Trophoblast cell (in vitro differentiated cells and primary cell): ENCODE measurements around the gene MGMT.

ENCODE experiments used
- DNase-seq, 2 donors: peaks; one replicate each; pipeline ENCODE4 v3.0.0-alpha.2; 2016
- H2AFZ ChIP-seq: 2 replicates; pipeline ENCODE4 v1.6.1; 2013; ENCODE audit warnings: low read length, moderate library complexity, mild to moderate bottlenecking; ENCODE audit not compliant: insufficient read depth, poor library complexity
- H2AK5ac ChIP-seq: 2 replicates; pipeline ENCODE4 v1.6.1; 2013; ENCODE audit warnings: mild to moderate bottlenecking, low read length
- H2BK120ac ChIP-seq: 2 replicates; pipeline ENCODE4 v1.6.1; 2013; ENCODE audit warnings: low read length, mild to moderate bottlenecking, moderate library complexity; ENCODE audit not compliant: insufficient read depth, poor library complexity
- H2BK12ac ChIP-seq: 2 replicates; pipeline ENCODE4 v1.6.1; 2013; ENCODE audit warnings: mild to moderate bottlenecking, low read length, moderate library complexity
- H2BK5ac ChIP-seq: 2 replicates; pipeline ENCODE4 v1.6.1; 2013; ENCODE audit warnings: low read length, low read depth, moderate library complexity, mild to moderate bottlenecking; ENCODE audit not compliant: poor library complexity
- H3K14ac ChIP-seq: 2 replicates; pipeline ENCODE4 v1.6.1; 2013; ENCODE audit warnings: mild to moderate bottlenecking, low read length
- H3K18ac ChIP-seq: 2 replicates; pipeline ENCODE4 v1.6.1; 2013; ENCODE audit warnings: mild to moderate bottlenecking, low read length
- H3K23ac ChIP-seq: 2 replicates; pipeline ENCODE4 v1.6.1; 2013; ENCODE audit warnings: low read length
- H3K27ac ChIP-seq: 2 replicates; pipeline ENCODE4 v1.5.1; 2013; ENCODE audit warnings: low read depth, mild to moderate bottlenecking, inconsistent platforms, low read length, moderate library complexity
- H3K27me3 ChIP-seq: 2 replicates; pipeline ENCODE4 v1.6.1; 2013; ENCODE audit warnings: inconsistent platforms, mild to moderate bottlenecking, low read length, moderate library complexity; ENCODE audit not compliant: insufficient read depth
- H3K36me3 ChIP-seq, 2 experiments: 1 replicate in 1 of 2; 2 replicates in 1 of 2; pipeline ENCODE4 v1.6.1; 2013; ENCODE audit warnings: low read length in 2 of 2, mild to moderate bottlenecking in 2 of 2, moderate library complexity in 1 of 2; ENCODE audit not compliant: insufficient read depth in 2 of 2, control insufficient read depth in 1 of 2
- H3K4ac ChIP-seq: 2 replicates; pipeline ENCODE4 v1.6.1; 2013; ENCODE audit warnings: low read depth, mild to moderate bottlenecking, low read length, moderate library complexity
- H3K4me1 ChIP-seq, 2 experiments: 1 replicate in 1 of 2; 2 replicates in 1 of 2; pipeline ENCODE4 v1.6.1; 2013; ENCODE audit warnings: low read length in 2 of 2, mild to moderate bottlenecking in 2 of 2, moderate library complexity in 1 of 2; ENCODE audit not compliant: insufficient read depth in 2 of 2, control insufficient read depth in 1 of 2
- H3K4me2 ChIP-seq: 2 replicates; pipeline ENCODE4 v1.6.1; 2013; ENCODE audit warnings: inconsistent platforms, mild to moderate bottlenecking, low read length, moderate library complexity
- H3K4me3 ChIP-seq: 2 replicates; pipeline ENCODE4 v1.5.1; 2013; ENCODE audit warnings: mild to moderate bottlenecking, low read depth, low read length, inconsistent platforms
- H3K79me1 ChIP-seq: one replicate; pipeline ENCODE4 v1.6.1; 2013; ENCODE audit warnings: low read length
- H3K79me2 ChIP-seq: 2 replicates; pipeline ENCODE4 v1.6.1; 2013; ENCODE audit warnings: low read length, mild to moderate bottlenecking; ENCODE audit not compliant: control insufficient read depth, insufficient read depth, poor library complexity
- H3K9ac ChIP-seq: 2 replicates; pipeline ENCODE4 v1.6.1; 2013; ENCODE audit warnings: mild to moderate bottlenecking, low read length
- H3K9me3 ChIP-seq: 2 replicates; pipeline ENCODE4 v1.6.1; 2013; ENCODE audit warnings: low read depth, mild to moderate bottlenecking, control low read depth, inconsistent platforms, low read length; ENCODE audit not compliant: insufficient read depth
- H4K12ac ChIP-seq: 2 replicates; pipeline ENCODE4 v1.6.1; 2013; ENCODE audit warnings: low read depth, mild to moderate bottlenecking, low read length, moderate library complexity
- H4K8ac ChIP-seq: 2 replicates; pipeline ENCODE4 v1.6.1; 2013; ENCODE audit warnings: low read depth, mild to moderate bottlenecking, low read length, moderate library complexity
- H4K91ac ChIP-seq: one replicate; pipeline ENCODE4 v1.6.1; 2013; ENCODE audit warnings: low read depth, mild to moderate bottlenecking, low read length, moderate library complexity
- WGBS: extraction: QIAGEN DNeasy Blood & Tissue Kit; methylation state at CpG from one replicate; pipeline ENCODE4 v1.1.7; 2013; ENCODE audit warnings: missing lambda C conversion rate; ENCODE audit not compliant: insufficient read length, insufficient coverage; ENCODE audit errors: extremely low coverage; 5-methylcytosine and 5-hydroxymethylcytosine counted together

The MGMT gene

DNA sequence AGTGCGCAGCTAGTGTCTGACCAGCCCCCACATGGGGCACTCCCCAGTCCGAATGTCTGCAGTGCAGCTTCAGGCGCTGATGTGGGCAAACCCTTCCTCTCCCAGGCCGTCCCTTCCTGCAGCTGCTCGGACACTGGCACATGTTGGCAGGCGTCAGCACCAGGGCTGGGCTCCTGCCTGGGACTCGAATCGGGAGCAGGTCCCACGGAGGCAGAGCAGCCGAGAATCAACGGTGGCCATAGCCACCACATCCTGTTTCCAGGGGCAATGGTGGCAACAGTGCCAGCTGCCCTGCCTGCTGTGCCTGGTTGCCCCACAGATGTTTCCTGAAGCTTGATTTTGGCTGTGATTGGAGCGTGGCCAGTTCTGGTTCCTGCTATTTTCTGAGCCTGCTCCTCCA is 65.8 kb downstream of the MGMT start:
- Histone ChIP-seq H3K4me3 (no peak overlapping the region), H3K23ac (no peak overlapping the region), H4K12ac (no peak overlapping the region), H3K36me3 (no peaks in the 10 kb centered on the region), H3K27me3 (no peaks in the 10 kb centered on the region), H3K4me2 (no peak overlapping the region), H4K91ac (peak overlapping the region; percentile 72), H2BK12ac (peak overlapping the region; percentile 96), H3K27ac (no peak overlapping the region), H2AK5ac (peak overlapping the region; percentile 91), H3K4ac (peak overlapping the region; percentile 21), H3K18ac (peak overlapping the region; percentile 17), H3K79me1 (peaks cover 22% of the 10 kb centered on the region), H3K4me1 (peaks cover 21 to 22% of the 10 kb centered on the region in 2 experiments), H2BK5ac (no peak overlapping the region), H3K9ac (no peak overlapping the region), H3K14ac (peak overlapping the region; percentile 58), H2AFZ (no peak overlapping the region), H4K8ac (no peak overlapping the region), H3K9me3 (peaks cover 4% of the 10 kb centered on the region), H3K79me2 (peaks cover 13% of the 10 kb centered on the region), H2BK120ac (peak overlapping the region; percentile 89)
- no CpG with 5 or more reads among the region's 12 CpGs for WGBS
- DNase-seq: no peak

DNA sequence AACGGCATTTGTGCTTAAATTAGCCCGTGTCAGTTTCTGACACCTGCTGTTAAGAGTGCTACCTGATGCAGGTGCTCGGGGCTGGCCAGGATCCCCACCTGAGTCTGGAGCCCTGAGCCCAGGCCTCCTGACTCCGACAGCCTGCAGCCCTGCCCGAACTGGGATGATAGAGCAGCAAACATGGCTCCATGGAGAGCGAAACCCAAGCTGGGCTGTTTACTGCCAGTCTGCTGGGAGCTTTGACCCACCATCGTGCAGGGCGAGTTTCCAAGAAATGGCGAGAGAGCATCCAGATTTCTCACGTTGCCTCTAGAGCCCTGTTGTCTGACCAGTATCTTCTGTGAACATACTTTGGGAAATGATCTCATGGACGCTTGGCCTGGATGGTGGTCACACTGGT is 66.2 kb downstream of the MGMT start:
- Histone ChIP-seq H3K9me3 (peaks cover 4% of the 10 kb centered on the region), H3K79me2 (peaks cover 13% of the 10 kb centered on the region), H2AK5ac (no peak overlapping the region), H3K4me3 (no peak overlapping the region), H3K14ac (no peak overlapping the region), H4K12ac (no peak overlapping the region), H2BK120ac (peak overlapping the region; percentile 89), H3K9ac (no peak overlapping the region), H3K27me3 (no peaks in the 10 kb centered on the region), H3K4ac (no peak overlapping the region), H3K4me2 (no peak overlapping the region), H4K91ac (peak overlapping the region; percentile 20), H3K4me1 (peaks cover 21 to 22% of the 10 kb centered on the region in 2 experiments), H3K36me3 (no peaks in the 10 kb centered on the region), H2BK5ac (no peak overlapping the region), H2BK12ac (peak overlapping the region; percentile 47), H3K23ac (no peak overlapping the region), H2AFZ (no peak overlapping the region), H3K27ac (no peak overlapping the region), H4K8ac (no peak overlapping the region), H3K79me1 (peaks cover 22% of the 10 kb centered on the region), H3K18ac (no peak overlapping the region)
- DNase-seq: no peak
- no CpG with 5 or more reads among the region's 11 CpGs for WGBS

- Histone ChIP-seq H2BK5ac (no peak overlapping the region), H3K4me3 (no peak overlapping the region), H3K27ac (no peak overlapping the region), H3K79me2 (peaks cover 13% of the 10 kb centered on the region), H2AK5ac (no peak overlapping the region), H3K36me3 (no peaks in the 10 kb centered on the region), H3K79me1 (peaks cover 22% of the 10 kb centered on the region), H2BK12ac (no peak overlapping the region), H3K18ac (no peak overlapping the region), H2BK120ac (no peak overlapping the region), H3K4ac (no peak overlapping the region), H4K8ac (no peak overlapping the region), H3K23ac (no peak overlapping the region), H3K27me3 (no peaks in the 10 kb centered on the region), H2AFZ (no peak overlapping the region), H4K12ac (no peak overlapping the region), H3K9me3 (peaks cover 4% of the 10 kb centered on the region), H4K91ac (no peak overlapping the region), H3K4me2 (no peak overlapping the region), H3K4me1 (peaks cover 21 to 22% of the 10 kb centered on the region in 2 experiments), H3K9ac (no peak overlapping the region), H3K14ac (no peak overlapping the region)
- DNase-seq: no peak
- no CpG with 5 or more reads among the region's 5 CpGs for WGBS
These were observed 67.8 kb downstream of the MGMT start for GRCh38 chr10:129534826-129535225.

DNA sequence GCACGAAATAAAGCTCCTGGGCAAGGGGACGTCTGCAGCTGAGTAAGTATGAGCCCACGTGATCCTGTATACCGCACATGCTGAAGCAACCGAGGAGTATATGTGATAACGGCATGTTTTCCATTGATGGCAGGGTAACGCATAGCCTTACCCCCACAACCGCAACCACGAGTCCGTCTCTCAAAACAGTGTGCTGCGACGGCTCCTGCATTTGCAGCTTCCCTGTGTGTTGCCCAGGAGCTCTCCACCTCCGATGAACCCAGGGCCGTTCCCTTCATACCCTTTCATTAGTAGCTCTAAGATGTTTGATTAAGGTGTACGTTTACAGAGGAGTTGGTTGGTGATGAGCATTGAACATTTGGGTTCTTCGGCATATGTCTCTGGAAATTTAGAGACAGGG is 69.3 kb downstream of the MGMT start:
- Histone ChIP-seq H2BK12ac (no peak overlapping the region), H2AK5ac (no peak overlapping the region), H3K36me3 (peaks cover 0 to 2% of the 10 kb centered on the region in 2 experiments), H3K23ac (no peak overlapping the region), H3K4me1 (peaks cover 11 to 12% of the 10 kb centered on the region in 2 experiments), H3K4me2 (no peak overlapping the region), H2BK120ac (no peak overlapping the region), H3K27me3 (no peaks in the 10 kb centered on the region), H3K4ac (no peak overlapping the region), H2BK5ac (no peak overlapping the region), H4K12ac (no peak overlapping the region), H3K27ac (no peak overlapping the region), H3K14ac (no peak overlapping the region), H3K4me3 (no peak overlapping the region), H3K79me2 (peaks cover 10% of the 10 kb centered on the region), H4K91ac (no peak overlapping the region), H3K9me3 (peaks cover 2% of the 10 kb centered on the region), H2AFZ (no peak overlapping the region), H4K8ac (no peak overlapping the region), H3K79me1 (peaks cover 17% of the 10 kb centered on the region), H3K9ac (no peak overlapping the region), H3K18ac (no peak overlapping the region)
- no peak for DNase-seq
- WGBS: no CpG with 5 or more reads among the region's 16 CpGs
